Adrenal gland (tissue), 12 donors: ENCODE measurements around the gene CTU2. TPM values are rescaled to one million over a fixed set of nuclear protein-coding genes. Genes with fewer than 3 reads are reported as not detected.

Experiments
- DNase-seq, 7 donors: peaks; one replicate each; pipeline ENCODE4 v3.0.0-alpha.2; 2019 to 2020
- H3K27ac ChIP-seq, 5 donors: fragments of 200-600 bp; sonication (generic) in 4 of 5; 1 replicate in 3 of 5; 2 replicates in 2 of 5; pipeline versions ENCODE4 v1.5.1 to v1.8.0; 2016 to 2020; ENCODE audit warnings: mild to moderate bottlenecking in 1 of 5
- H3K27me3 ChIP-seq: fragments of 200-600 bp; 2 replicates; pipeline ENCODE4 v1.8.0; 2021
- H3K36me3 ChIP-seq, 2 donors: fragments of 200-600 bp; replicated peaks in 1 of 2; 1 replicate in 1 of 2; 2 replicates in 1 of 2; pipeline versions ENCODE4 v1.5.1 to v1.8.0; 2018 to 2022
- H3K4me1 ChIP-seq, 2 donors: fragments of 200-600 bp; replicated peaks in 1 of 2; 1 replicate in 1 of 2; 2 replicates in 1 of 2; pipeline versions ENCODE4 v1.5.1 to v1.8.0; 2018 to 2021
- H3K4me3 ChIP-seq, 4 donors: fragments of 200-600 bp; sonication (generic) in 3 of 4; one replicate each; pipeline ENCODE4 v1.5.1; 2016 to 2018
- H3K9me3 ChIP-seq, 3 donors: fragments of 200-600 bp; sonication (generic) in 1 of 3; replicated peaks in 1 of 3; 1 replicate in 2 of 3; 2 replicates in 1 of 3; pipeline versions ENCODE4 v1.5.1 to v1.8.0; 2016 to 2021
- CTCF ChIP-seq, 6 experiments: fragments of 450-650 bp in 4 of 6; fragments of 200-600 bp in 2 of 6; sonication (generic) in 1 of 6; IDR thresholded peaks; 1 replicate in 5 of 6; 2 replicates in 1 of 6; pipeline versions ENCODE4 v1.5.1 to v1.8.0; 2016 to 2021; ENCODE audit warnings: antibody characterized with exemption in 6 of 6, mild to moderate bottlenecking in 2 of 6, moderate library complexity in 1 of 6
- POLR2A ChIP-seq, 2 donors: fragments of 450-650 bp; IDR thresholded peaks; one replicate each; pipeline ENCODE4 v1.6.1; 2017; ENCODE audit warnings: antibody characterized with exemption in 2 of 2, mild to moderate bottlenecking in 2 of 2, moderate library complexity in 1 of 2
- WGBS, 4 donors: extraction: QIAGEN DNeasy Blood & Tissue Kit in 2 of 4; methylation state at CpG; one replicate each; pipeline versions ENCODE4 v1.1.5 to v1.1.7; 2013 to 2017; 5-methylcytosine and 5-hydroxymethylcytosine counted together
- intact Hi-C, 2 donors: fragments of 100-400 bp; cut with DNase I; formaldehyde crosslinking; loops; one replicate each; pipeline versions ENCODE4 v1.14.1 to v1.15.0; 2022 to 2023
- polyA plus RNA-seq, 3 donors: library from polyadenylated mRNA; stranded (reverse); fragments of 200-250 nt in 2 of 3; fragments of 350-450 nt in 1 of 3; fragmentation: Illumina TruSeq in 1 of 3; extraction: RNeasy Lipid Tissue Mini Kit (QIAGEN cat#74804) in 1 of 3; gene quantifications; one replicate each; pipeline ENCODE4 v1.2.3, GENCODE V29; 2013 to 2014
- total RNA-seq, 9 donors: library from RNA; depleted of rRNA in 4 of 9; stranded (reverse); fragments of >200 nt in 4 of 9; fragments of 120-200 nt in 1 of 9; fragmentation: NEBNext Ultra II Directional in 1 of 9; extraction: Animal tissue kit (Norgen Biotek cat#: 25700) in 1 of 9; gene quantifications; one replicate each; pipeline versions ENCODE4 v1.1.0 to v1.2.4, GENCODE V29; 2013 to 2023
- donor health status: healthy with polysubstance abuse.
- donor health status: Bipolar disorder and iron deficiency.
- donor health status: DM: yes; HTN: yes; CAD: no.
- donor health status: DM: no; HTN: no; CAD: no.
- donor health status: DM: no; HTN: no; CAD: no.
- donor health status: DM: yes; HTN: yes; CAD: no.

Gene CTU2
- total and polyA plus RNA-seq, 12 donors = 3.6 to 43.8 (median 14.0) TPM

DNA sequence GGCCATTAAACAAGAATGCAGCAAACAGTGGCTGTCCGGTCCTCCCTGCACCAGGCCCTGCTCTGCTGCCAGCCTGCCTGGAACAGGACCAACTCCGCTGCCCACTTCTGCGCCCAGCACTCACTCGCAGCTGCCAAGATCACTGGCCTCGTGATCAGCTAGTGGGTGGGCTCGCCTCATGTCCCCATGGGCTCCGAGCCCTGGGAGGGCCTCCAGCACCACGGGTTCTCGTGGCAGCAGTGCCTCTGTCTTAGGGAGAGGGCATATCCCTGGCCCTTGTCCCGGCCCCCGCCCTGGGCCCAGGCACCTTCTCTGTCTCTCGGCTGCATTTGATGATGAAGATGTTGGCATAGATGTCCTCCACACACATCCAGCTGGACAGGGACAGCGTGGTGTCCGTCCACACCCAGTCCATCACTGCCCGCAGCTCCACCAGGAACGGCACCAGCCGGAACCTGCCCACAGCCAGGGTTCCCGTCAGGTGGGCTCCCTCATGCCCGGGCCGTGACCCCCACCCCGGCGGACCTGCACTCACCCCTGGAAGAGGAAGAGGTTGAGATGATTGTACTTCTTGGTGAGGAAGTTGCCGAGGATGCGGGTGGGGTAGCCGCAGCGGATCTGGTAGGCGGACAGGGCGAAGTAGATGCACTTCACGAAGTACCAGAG, 13.1 kb downstream of the CTU2 start:
- no peak overlapping the region for H3K27ac ChIP-seq
- no peak for DNase-seq
- intact Hi-C loops = no loop called here
- no peak overlapping the region for H3K4me3 ChIP-seq
- no peak for TF ChIP-seq CTCF (IDR thresholded peaks at IDR 0.05)
- TF ChIP-seq POLR2A (IDR thresholded peaks at IDR 0.05) = no peak
- peaks cover 0 to 93% of the 10 kb centered on the region in 2 donors for H3K36me3 ChIP-seq
- no peaks in the 10 kb centered on the region for H3K4me1 ChIP-seq
- WGBS, 4 donors = 84 to 96% (median 92%) methylated on average over 19 to 29 of the region's 29 CpGs
- H3K27me3 ChIP-seq = no peaks in the 10 kb centered on the region
- no peaks in the 10 kb centered on the region for H3K9me3 ChIP-seq

- Histone ChIP-seq H3K27ac (no peak overlapping the region), H3K4me1 (no peaks in the 10 kb centered on the region), H3K36me3 (peaks cover 0 to 93% of the 10 kb centered on the region in 2 donors), H3K27me3 (no peaks in the 10 kb centered on the region), H3K9me3 (no peaks in the 10 kb centered on the region), H3K4me3 (no peak overlapping the region)
- TF ChIP-seq CTCF (IDR thresholded peaks at IDR 0.05) = no peak
- intact Hi-C loops = no loop called here
- 88 to 97% (median 96%) methylated on average over 3 to 19 of the region's 19 CpGs for WGBS, 4 donors
- no peak for DNase-seq
Measured at GRCh38 chr16:88719933-88720296, 13.6 kb downstream of the CTU2 start.

DNA sequence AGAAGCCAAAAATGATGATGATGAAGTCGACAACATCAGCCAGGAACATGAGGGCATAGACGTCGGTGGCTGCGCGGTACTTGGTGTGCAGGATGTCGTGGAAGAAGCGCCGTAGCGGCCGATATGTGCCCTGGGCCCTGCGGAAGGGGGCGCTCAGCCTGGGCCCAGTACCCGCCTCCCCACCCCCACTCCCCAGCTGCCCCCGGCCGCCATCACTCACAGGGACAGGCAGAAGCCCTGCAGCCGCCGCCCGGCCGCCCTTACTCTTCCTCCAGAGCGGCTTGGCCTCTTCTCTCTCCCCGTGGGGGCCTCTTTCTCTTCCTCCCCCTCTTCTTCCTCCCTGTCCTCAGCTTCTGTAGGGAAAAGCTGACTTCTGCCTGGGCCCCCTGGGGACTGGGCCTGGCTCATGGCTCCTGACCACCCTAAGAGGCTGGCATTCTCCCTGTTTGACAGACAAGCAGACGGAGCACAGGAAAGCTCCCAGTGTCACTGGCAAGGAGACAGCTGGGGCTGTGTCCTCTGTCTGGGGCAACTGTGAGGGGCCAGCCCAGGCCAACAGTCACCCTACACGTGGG, 14.2 kb downstream of the CTU2 start:
- H3K4me1 ChIP-seq = no peaks in the 10 kb centered on the region
- TF ChIP-seq CTCF (IDR thresholded peaks at IDR 0.05) (no peak), POLR2A (IDR thresholded peaks at IDR 0.05) (no peak)
- H3K27me3 ChIP-seq = no peaks in the 10 kb centered on the region
- intact Hi-C loops = no loop called here
- 91 to 95% (median 94%) methylated on average over 19 to 23 of the region's 23 CpGs for WGBS, 4 donors
- peaks cover 0 to 93% of the 10 kb centered on the region in 2 donors for H3K36me3 ChIP-seq
- H3K9me3 ChIP-seq = no peaks in the 10 kb centered on the region
- no peak overlapping the region for H3K4me3 ChIP-seq
- no peak overlapping the region for H3K27ac ChIP-seq
- no peak for DNase-seq

- H3K27ac ChIP-seq = no peak overlapping the region
- no peaks in the 10 kb centered on the region for H3K4me1 ChIP-seq
- H3K36me3 ChIP-seq = peaks cover 0 to 93% of the 10 kb centered on the region in 2 donors
- TF ChIP-seq CTCF (IDR thresholded peaks at IDR 0.05) (no peak), POLR2A (IDR thresholded peaks at IDR 0.05) (no peak)
- no peak overlapping the region for H3K4me3 ChIP-seq
- intact Hi-C loops = no loop called here
- H3K9me3 ChIP-seq = no peaks in the 10 kb centered on the region
- WGBS, 4 donors = 93 to 97% (median 94%) methylated on average over 10 to 17 of the region's 17 CpGs
- no peak for DNase-seq
- H3K27me3 ChIP-seq = no peaks in the 10 kb centered on the region
Measured at GRCh38 chr16:88721236-88721635, 14.9 kb downstream of the CTU2 start.
